ENCODE results near the gene RGL1.

DNA sequence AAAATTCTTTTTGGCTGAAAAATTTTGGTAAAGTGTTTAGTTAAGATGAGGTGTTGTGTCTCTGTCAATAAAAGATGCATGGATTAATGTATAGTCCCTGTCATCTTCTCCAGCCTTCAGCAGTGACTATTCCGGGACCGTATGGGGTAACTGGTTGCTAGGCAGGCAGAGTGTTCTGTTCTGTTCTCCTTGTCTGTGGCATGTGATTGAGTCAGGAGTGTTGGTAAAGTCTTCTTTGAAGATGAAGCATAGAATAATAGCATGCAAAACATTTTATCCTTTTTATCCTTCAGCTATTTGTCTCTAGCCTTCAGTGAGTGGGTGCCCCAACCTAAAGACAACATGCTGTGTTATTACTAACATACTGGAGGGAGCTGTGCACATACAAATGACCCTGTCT lies 74.6 kb downstream of the RGL1 start:
- TF ChIP-seq, protein P1, sequence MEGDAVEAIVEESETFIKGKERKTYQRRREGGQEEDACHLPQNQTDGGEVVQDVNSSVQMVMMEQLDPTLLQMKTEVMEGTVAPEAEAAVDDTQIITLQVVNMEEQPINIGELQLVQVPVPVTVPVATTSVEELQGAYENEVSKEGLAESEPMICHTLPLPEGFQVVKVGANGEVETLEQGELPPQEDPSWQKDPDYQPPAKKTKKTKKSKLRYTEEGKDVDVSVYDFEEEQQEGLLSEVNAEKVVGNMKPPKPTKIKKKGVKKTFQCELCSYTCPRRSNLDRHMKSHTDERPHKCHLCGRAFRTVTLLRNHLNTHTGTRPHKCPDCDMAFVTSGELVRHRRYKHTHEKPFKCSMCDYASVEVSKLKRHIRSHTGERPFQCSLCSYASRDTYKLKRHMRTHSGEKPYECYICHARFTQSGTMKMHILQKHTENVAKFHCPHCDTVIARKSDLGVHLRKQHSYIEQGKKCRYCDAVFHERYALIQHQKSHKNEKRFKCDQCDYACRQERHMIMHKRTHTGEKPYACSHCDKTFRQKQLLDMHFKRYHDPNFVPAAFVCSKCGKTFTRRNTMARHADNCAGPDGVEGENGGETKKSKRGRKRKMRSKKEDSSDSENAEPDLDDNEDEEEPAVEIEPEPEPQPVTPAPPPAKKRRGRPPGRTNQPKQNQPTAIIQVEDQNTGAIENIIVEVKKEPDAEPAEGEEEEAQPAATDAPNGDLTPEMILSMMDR (IDR thresholded peaks at IDR 0.05; ENCODE audit: extremely low read depth in 1 of 2, insufficient read depth in 1 of 2, low read depth in 1 of 2, low read length in 2 of 2) = no peak
- no peak for TF ChIP-seq EZH2 (IDR thresholded peaks at IDR 0.05; ENCODE audit: borderline replicate concordance, low read depth, low read length, severe bottlenecking)
- TF ChIP-seq MAX (IDR thresholded peaks at IDR 0.05; ENCODE audit: insufficient read depth, insufficient read length) = no peak
- TF ChIP-seq POLR2A (IDR thresholded peaks at IDR 0.05; ENCODE audit: low read depth, low read length) = no peak
- no peak for TF ChIP-seq JUN (IDR thresholded peaks at IDR 0.05; ENCODE audit: borderline replicate concordance, insufficient read depth, insufficient read length, low read depth)
- no peak for TF ChIP-seq POLR2AphosphoS5 (IDR thresholded peaks at IDR 0.05; ENCODE audit: insufficient read depth, low read depth, low read length)
- no peak for TF ChIP-seq FOS (IDR thresholded peaks at IDR 0.05; ENCODE audit: borderline replicate concordance, insufficient read depth, low read length)
- no peak for TF ChIP-seq MYC (IDR thresholded peaks at IDR 0.05; ENCODE audit: low read depth, low read length)
- TF ChIP-seq GATA2 (IDR thresholded peaks at IDR 0.05; ENCODE audit: insufficient read depth, insufficient read length, low read depth, low read length) = no peak

All from endothelial cell of umbilical vein (primary cell).